ENCODE data around the gene CTDSP2. TPM values are rescaled to one million over a fixed set of nuclear protein-coding genes. Genes with fewer than 3 reads are reported as not detected.

The CTDSP2 gene
- total and polyA plus RNA-seq, 10 of the 15 experiments (the other 5 are each of a cell fraction or from before 2014, with no cell fraction given): 17.3 to 98.2 (median 54.1) TPM

GRCh38 chr12:57811028-57811755, 35.3 kb downstream of the CTDSP2 start:
- H3K4me2 ChIP-seq (ENCODE audit: control insufficient read depth, insufficient read depth): no peak overlapping the region
- H2AFZ ChIP-seq (ENCODE audit: control insufficient read depth, low read depth, low read length): no peak overlapping the region
- no peak for ATAC-seq
- no peak overlapping the region for H3K4me3 ChIP-seq
- no peaks in the 10 kb centered on the region for H3K79me2 ChIP-seq (ENCODE audit: control insufficient read depth, insufficient read depth, low read length)
- in situ Hi-C loops (cut with MboI) (no loop called here), intact Hi-C loops (cut with micrococcal nuclease; ENCODE audit: unreplicated experiment) (no loop called here)
- H3K9me3 ChIP-seq (replicated peaks; ENCODE audit: control insufficient read depth, insufficient read depth, low read length): no peaks in the 10 kb centered on the region
- DNase-seq (ENCODE audit: low read depth, low spot score): no peak
- 71% methylated on average over 10 of the region's 10 CpGs for WGBS (ENCODE audit: insufficient coverage, insufficient replicate concordance, low lambda C conversion rate, missing lambda C conversion rate)
- ChIA-PET POLR2A (interaction anchor here (0.6 kb wide), 1 partner anchor 11 kb away, joined by 3 read pairs; no protein-coding TSS in a partner anchor), RAD21 (ENCODE audit: unreplicated experiment) (interaction anchor here (1.5 kb wide), 1 partner anchor 28 kb away, joined by 3 read pairs; the partner anchor contains the start of gene TSFM), SMC1A (ENCODE audit: uncharacterized antibody, unreplicated experiment) (interaction anchor here (1.5 to 1.6 kb wide), 2 partner anchors 8 to 11 kb away, joined by 4 read pairs; no protein-coding TSS in a partner anchor), CTCF (no interaction called here)
- H3K4me1 ChIP-seq (ENCODE audit: control insufficient read depth, insufficient read depth, low read length): no peaks in the 10 kb centered on the region
- H3K27ac ChIP-seq (ENCODE audit: control insufficient read depth, insufficient read depth): no peak overlapping the region
- TF ChIP-seq ATF3 (IDR thresholded peaks at IDR 0.05; ENCODE audit: borderline replicate concordance, extremely low read depth, low read depth, low read length) (no peak), REST (IDR thresholded peaks at IDR 0.05; ENCODE audit: low read depth, low read length) (no peak)
- BruUV-seq (replicated peaks): no TSS peak
- H3K27me3 ChIP-seq (replicated peaks in 1 of 2; ENCODE audit: control insufficient read depth in 2 of 2, insufficient read depth in 2 of 2, low read length in 1 of 2): no peaks in the 10 kb centered on the region
- FAIRE-seq: no peak
- no peaks in the 10 kb centered on the region for H4K20me1 ChIP-seq (ENCODE audit: control insufficient read depth, insufficient read depth)
- no peak overlapping the region for H3K9ac ChIP-seq (ENCODE audit: control insufficient read depth, insufficient read depth, low read length)
- H3K36me3 ChIP-seq (ENCODE audit: control insufficient read depth in 2 of 2, insufficient read depth in 2 of 2, low read length in 1 of 2): no peaks in the 10 kb centered on the region; a peak in 2 of 4 replicates
